GM21381 (cell line): ENCODE measurements around the gene IL4R.
"Not testable (repeated sequence)": the region's sequence is repeated elsewhere in the genome, so short reads cannot be mapped to it uniquely, and the experiment has no call there.

Experiments
- ATAC-seq: cut with Tn5 transposase; IDR thresholded peaks from one replicate; pipeline ENCODE4 v1.9.1; 2021; ENCODE audit warnings: mild to moderate bottlenecking, moderate library complexity; ENCODE audit not compliant: unreplicated experiment

Gene IL4R

DNA sequence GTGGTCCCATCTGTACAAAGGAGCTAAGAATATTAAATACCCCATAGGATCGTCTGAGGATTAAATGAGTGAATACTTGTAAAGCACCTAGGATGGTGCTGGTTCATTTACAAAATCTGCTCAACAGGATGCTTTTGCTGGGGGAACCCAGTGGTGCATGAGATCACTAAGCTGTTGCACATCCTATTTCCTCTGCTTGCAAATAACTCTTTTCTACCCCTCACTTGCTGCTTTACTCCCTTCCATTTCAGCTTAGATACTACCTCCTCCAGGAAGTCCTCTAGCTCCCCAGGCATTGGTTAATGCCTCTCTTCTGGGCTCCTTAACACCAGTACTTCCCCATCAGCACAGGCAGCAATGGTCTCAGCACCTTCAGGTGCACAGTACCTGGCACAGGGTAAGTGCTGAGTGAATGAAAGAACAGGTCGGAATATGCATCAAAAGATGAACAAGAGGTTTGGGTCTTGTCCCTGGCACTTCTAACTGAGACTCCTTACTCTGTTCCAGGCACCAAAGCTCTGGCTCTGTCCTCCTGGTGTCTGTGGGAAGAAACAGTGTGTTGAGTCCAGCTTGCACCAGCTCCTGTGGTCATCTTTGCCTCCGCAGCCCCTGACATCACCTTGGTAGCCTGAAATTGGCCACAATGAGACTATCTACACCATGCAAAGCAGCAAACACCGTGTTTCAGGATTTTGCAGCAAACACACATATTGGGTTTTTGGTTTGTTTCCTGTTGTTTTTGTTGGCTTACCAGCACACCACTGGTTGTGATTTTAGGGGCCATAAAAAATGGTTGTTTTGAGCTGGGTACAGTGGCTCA, 64.1 kb downstream of the IL4R start:
- no peak for ATAC-seq

DNA sequence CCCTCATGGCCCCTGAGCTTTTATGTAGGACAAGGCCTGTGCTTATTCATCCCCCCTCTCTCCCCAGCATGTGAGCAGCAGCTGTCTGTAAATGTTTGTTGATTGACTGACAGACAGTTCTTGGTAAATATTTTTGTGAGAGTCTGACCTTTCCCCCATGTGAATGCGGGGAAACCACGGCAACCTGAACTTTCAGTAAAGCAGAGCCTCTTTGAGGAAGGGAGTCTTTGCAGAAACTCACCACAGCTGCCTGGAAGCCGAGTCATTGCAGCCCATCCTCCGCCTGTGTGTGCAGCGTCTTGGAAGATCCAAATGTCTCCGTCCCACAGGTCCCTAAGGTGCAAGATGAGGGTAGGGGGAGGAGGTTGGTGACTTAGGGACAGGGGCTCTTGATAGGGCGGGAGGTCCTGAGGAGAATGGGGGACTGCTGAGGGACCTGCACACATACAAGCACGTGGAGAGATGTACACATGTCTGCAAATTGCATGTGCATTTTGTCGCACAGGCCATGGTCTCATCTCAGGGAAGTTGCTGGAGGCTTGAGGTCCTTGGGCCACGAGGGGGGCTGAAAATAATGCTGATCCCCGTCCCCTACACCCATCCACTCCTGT, 65.2 kb downstream of the IL4R start:
- ATAC-seq, result no peak

DNA sequence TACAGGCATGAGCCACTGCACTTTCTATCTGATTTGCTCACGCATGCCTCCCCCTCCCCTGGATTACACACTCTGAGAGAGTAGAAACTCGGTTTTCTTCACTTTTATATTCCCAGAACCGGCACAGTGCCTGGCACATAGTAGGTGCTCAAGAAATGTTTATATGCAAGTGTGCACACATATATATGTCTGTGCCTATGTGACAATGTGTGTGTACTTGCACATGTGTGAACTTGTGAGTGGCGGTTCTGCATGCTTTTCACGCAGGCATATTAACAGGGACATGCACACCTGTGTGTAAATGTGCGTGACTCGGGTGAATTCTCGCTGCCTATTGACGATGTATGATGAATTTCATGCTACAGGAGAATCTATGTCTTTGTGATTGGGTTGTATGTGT, 66.1 kb downstream of the IL4R start:
- no peak for ATAC-seq

DNA sequence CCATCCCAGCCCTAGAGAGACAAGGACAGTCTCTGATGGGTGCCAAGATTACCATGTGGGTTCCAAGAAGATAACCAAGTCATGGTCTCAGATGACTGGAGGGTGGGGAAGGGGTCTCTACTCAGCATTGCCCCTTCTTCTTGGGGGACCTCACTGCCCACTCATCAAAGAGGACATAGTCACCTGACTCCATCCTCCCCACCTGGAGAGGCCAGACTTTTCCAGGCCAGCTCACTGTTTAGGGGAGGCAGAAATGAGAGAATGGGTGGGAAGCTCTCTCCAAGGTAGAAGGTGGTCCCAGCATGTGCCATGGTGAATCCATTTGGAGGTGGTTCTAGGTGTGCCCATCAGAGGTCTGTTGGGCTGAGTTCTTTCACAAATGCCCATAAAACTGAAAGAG, 67.5 kb downstream of the IL4R start:
- no peak for ATAC-seq

DNA sequence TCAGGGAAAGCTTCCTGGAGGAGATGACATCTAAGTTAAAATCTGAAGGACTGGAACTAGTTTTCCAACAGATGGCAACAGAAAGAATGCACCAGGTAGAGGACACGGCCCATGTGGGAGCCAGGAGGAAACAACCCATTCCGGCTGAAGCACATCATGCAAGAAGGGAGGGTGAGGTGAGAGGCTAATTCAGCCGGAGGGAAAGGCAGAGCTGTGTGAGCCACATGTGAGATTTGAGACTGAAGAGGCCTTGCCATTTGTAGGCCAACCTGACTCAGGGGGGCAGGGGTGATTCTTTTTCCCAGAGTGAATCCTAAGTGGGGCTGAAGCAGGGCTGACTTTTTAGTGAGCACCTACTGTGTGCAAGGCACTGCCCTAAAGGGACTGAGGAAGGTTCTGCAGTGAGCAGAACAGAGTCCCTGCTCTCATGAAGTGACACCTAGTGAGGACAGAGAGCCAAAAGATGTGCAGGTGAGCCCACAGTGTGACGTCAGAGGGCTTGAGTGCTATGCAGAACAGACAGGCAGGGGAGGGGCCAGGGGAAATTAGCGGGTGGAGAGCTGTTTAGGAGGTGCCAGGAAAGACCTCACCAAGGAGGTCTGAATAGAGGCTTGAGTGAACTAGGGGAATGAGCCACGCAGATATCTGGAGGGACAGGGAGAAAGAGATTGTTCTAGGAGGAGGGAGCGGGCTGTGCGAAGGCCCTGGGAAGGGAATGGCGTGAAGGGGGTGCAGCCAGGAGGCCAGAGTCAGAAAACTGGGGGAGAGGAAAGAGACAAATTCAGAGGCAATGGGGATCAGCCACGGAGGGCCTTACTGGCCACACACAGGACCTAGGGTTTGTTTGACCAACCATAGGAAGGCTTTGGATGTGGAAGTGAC, 68.4 kb downstream of the IL4R start:
- no peak for ATAC-seq

DNA sequence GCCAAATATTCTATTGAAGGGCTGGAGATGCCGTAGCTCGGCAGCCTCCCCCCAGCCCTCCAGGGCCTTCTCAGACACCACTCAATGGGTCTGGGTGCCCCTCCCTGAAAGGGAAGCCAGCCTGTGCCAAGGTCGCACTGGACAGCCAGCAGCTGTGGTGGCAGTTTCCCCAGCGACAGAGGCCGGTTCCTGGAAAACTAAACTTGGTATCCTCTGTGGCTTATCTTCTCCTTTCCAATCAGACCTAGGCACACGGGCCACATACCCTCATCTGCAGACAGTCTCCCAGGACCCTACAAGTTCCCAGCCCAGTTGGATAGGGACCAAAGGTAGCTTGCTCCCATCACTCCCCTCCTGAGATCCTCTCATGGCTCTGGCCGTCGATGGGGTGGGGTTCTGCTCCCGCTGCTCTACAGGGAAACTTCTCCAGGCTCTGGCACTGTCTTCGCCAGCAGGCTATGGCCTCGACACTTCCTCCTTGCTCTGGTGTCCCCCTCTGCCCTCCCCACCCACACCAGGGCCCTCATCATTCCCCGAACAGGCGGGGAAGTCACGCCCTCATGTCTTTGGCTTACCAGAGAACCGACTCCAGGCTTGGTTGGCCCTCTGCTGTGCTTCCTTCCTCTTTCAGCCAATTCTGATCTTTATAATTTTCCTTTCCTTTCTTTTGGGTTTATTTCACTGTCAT, 69.9 kb downstream of the IL4R start:
- ATAC-seq, result no peak

DNA sequence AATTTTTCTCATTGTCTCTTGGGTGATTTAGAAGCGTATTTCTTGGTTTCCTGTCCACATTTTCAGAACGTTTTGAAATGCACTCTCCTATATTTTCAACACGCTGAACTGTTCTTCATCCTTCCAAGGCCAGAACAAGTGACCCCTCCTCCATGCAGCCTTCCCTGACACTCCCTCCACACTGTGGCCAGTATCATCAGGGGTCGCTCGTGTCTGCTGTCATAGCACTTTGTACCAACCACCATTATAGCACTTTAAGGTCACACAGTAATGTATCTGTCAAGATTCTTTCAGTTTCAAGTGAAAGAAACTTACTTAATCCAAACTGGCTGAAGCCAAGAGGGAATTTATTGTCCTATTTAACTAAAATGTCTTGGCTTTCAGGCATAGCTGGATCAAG, 70.7 kb downstream of the IL4R start:
- ATAC-seq, result no peak

DNA sequence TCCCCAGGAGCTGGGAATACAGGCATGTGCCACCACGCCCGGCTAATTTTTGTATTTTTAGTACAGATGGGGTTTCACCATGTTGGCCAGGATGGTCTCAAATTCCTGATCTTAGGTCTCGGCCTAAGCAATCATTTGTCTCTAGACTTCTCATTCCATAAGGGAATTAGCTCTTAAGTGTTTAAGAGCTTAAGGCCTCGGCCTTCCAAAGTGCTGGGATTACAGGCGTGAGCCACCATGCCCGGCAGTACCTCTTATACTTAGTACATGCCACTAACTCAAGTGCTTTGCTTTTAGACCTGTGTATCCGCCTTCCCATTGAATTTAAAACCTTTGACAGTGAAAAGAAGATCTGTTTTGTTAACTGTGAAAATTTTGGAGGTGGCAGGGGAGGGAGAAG, 71.6 kb downstream of the IL4R start:
- ATAC-seq, result no peak

DNA sequence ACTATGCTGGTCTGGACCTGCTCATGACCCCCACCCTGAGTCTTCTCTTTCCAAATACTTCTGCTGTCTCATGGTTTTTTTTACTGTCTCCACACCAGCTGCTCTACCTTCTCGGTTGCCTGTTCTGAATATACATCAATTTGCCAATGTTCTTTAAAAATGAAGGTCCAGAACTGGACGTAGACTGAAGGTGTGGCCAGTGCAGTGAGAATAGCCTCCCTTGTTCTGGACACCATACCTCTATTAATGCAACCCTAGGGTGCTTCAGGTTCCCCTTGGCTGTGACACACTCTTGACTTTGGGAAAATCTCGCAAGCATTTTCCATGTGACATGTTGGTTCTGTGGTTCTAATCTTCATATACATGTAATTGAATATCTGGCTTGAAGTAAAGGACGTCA, 72.9 kb downstream of the IL4R start:
- no peak for ATAC-seq

DNA sequence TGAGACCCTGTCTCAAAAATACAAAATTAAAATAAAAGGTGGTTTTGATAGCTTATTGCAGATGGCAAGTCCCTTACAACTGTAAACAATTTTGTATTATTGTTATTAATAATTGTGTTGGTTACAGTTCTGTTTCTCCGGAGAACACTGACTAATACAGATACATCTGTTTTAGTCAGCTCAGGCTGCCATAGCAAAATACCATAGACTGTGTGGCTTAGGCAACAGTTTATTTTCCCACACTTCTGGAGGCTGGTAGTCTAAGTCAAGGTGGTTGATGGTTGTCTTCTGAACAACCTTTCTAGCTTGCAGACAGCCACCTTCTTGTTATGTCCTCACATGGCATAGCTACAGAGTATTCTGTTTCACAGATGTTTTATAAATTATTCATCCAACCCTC, 74.0 kb downstream of the IL4R start:
- ATAC-seq, result peak; percentile 68

DNA sequence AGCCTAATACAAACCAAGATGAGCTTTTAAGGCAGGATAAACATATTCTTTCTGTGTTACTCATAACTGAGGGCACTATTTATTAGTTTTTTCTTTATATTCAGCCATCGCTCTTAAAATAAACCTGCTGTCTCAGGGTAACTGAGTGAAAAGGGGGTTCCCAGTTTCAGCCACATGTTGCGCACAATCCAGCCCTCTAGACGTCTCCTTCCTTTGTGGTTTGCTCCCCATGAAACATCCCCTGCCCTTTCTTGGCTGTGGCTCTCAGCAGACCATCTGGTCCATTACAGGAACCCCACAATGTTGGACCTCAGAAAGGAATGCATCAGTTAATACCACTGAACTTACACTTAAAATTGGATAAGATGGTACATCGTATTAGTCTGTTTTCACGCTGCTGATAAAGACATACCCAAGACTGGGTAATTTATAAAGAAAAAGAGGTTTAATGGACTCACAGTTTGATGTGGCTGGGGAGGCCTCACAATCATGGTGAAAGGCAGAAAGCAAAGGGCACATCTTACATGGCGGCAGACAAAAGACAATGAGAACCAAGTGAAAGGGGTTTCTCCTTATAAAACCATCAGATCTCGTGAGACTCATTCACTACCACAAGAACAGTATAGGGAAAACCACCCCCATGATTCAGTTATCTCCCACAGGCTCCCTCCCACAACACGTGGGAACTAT, 75.6 kb downstream of the IL4R start:
- ATAC-seq, result peak; percentile 55

DNA sequence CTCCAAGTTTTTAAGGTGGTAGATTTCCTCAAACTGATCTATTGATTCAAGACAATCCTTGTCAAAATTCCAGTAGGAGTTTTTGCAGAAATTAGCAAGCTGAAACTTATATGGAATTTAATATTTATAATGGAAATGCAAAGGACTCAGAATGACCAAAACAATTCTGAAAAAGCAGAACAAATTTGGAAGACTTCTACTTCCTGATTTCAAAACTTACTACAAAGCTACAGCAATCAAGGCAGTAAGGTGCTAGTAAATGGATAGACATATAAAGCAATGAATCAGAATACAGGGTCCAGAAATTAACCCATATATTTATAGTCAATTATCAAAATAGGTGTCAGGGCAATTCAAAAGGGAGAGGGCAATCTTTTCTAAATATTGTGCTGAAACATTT, 76.4 kb downstream of the IL4R start:
- no peak for ATAC-seq

DNA sequence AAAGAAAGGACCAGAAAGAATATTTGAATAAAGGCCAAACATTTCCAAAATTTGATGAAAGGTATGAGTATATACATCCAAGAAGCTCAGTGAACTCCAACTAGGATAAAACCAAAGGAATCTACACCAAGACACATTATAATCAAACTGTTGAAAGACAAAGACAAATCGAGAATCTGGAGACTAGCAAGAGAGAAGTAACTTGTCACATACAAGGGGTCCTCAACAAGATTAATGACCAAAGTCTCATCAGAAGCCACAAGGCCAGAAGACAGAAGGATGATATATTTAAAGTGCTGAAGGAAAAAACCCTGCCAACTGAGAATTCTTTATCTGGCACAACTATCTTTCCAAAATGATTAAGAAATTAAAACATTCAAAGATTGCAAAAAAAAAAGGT, 78.9 kb downstream of the IL4R start:
- no peak for ATAC-seq

DNA sequence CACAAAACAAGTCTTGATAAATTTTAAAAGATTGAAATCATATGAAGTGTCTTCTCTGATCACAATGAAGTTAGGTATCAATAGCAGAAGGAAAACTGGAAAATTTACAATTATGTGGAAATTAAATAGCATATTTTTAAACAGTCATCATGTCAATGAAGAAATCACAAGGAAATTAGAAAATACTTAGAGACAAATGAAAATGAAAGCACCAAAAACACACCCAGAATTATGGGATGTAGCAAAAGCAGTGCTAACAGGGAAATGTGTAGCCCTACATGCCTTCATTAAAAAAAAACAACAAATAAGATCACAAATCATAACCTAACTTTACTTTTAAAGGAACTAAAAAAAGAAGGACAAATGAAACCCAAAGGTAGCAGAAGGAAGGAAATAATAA, 80.7 kb downstream of the IL4R start:
- ATAC-seq, result no peak

DNA sequence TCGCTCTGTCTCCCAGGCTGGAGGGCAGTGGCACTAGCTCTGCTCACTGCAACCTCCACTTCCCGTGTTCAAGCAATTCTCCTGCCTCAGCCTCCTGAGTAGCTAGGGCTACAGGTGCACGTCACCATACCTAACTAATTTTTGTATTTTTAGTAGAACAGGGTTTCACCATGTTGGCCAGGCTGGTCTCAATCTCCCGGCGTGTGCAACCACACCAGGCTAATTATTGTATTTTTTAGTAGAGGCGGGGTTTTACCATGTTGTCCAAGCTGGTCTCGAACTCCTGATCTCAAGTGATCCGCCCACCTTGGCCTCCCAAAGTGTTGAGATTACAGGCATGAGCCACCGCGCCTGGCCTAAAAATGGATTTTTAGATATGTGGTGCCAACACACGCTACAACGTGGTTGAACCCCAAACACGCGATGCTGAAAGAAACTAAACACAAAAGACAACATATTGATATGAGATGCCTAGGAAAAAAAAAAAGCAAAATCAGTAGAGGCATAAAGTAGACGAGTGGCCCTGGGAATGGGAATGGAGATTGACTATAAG, 84.6 kb downstream of the IL4R start:
- ATAC-seq, result not testable (repeated sequence)

DNA sequence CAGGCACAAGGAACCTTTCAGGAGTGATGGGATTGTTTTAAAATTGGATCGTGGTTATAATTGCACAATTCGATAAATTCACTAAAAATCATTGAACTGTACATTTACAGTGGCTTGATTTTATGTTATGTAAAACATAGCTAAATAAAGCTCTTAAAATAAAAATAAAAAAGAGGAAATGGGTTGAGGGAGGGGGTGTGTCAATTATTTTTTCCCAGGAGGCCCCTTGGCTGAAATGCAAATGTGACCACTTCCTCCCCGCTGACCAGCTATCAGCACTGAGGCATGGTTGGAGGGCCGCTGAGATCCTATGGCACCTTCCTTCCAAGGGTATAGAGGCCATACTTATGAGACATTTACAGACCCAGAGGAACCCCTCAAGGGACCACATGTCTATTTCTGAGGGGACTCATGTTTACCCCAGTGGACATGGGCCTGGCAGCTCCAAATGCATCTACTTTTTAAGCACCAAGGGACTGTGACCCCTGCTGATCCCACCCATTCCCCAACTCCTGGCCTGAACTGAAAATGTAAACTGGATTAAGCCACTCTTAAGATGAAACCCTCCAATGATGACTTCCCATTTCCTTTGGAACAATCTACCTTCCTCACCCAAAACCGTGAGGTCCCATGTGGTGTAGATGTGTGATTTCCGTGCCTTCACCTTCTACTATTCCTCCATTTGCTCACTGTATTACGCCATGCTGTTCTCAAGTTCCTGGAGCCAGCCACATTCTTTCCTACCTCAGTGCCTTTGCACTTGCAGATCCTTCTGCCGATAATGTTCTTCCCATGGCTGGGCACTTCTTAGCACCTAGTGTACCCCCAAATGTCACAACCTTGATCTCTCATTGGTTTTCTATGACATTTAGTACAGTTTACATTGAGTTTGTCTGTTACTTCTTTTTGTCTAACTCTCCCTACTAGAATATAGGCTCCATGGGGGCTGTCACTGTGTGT, 85.4 kb downstream of the IL4R start:
- ATAC-seq, result peak; percentile 26

DNA sequence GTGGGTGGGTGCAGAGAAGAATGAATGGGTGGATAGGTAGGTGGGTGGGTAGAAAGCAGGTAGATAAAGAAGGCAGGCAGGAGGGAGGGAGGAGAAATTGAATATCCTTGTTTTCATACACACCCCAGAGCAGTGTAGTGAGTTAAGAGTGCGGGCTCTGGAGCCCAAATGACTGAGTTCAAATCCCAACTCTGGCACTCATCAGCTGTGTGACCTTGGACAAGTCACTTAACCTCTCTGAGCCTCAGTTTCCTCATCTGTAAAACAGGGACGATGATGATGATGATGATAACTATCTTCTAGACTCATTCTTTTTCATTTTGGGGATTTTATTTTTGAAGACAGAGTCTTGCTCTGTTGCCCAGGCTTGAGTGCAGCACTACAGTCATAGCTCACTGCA, 86.2 kb downstream of the IL4R start:
- ATAC-seq, result no peak

DNA sequence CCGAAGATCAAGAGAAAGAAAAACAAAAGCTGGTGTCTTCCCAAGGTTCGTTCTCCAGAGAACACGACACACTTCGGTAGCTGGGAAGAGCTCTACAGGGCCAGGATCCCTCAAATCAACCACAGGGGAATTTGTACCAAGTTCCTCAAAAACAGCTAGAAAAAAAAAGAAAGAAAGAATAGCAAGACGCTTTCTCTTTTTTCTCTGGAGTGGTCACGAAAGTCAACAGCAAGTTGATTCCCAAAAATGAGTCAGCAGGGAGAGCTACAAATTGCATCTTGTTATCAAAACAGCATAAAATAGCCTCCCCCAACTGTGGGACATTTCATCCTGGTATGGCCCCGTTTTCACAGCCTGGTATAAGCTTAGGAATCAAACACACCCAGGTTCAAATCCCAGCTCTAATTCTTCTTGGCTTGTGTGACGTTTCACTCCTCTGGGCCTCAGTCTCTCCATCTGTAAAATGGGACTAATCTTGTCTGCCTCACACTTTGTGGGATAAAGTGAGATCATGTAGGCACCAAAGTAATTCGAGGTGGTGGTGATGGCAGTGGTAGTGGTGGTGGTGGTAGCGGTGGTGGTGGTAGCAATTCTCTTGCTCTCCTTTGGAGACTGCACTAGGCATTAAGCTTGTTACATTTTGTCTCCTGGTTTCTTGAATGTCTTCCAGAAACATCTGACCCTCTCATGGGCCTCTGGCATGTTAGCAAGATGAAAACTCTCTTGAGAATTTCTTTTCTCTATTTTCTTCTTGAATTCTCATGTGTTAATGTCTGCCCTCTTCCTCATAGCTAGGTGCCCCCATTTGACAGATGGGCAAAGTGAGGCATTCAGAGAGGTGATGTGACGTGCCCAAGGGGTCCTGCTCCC, 87.2 kb downstream of the IL4R start:
- no peak for ATAC-seq
